H1 (cell line): ENCODE measurements around the gene LRRC74A. TPM values are rescaled to one million over a fixed set of nuclear protein-coding genes. Genes with fewer than 3 reads are reported as not detected.

Experiments used
- CTCF ChIA-PET: fragments of 300-600 bp; sonication (Branson Sonifier 250); formaldehyde crosslinking; loops from one replicate; lab custom pipeline; 2021; ENCODE audit not compliant: partially characterized antibody; lab: Charles Lee
- POLR2A ChIA-PET: fragments of 300-600 bp; sonication (Branson Sonifier 250); formaldehyde crosslinking; loops from one replicate; lab custom pipeline; 2021; ENCODE audit warnings: inconsistent platforms; ENCODE audit not compliant: partially characterized antibody; lab: Charles Lee
- DNase-seq, 2 experiments: peaks; one replicate each; pipeline versions ENCODE4 v3.0.0 to v3.0.0-alpha.2; 2010 to 2022; ENCODE audit warnings: low spot score in 2 of 2, low read depth in 1 of 2, mixed read lengths in 1 of 2
- FAIRE-seq: peaks from 2 replicates; lab custom pipeline; 2011; peaks lifted over from hg19 to GRCh38; lab: Jason Lieb, UNC
- H2AFZ ChIP-seq: 2 replicates; pipeline ENCODE4 v1.8.1; 2012; ENCODE audit warnings: low read length, inconsistent platforms
- H2AK5ac ChIP-seq: 2 replicates; pipeline ENCODE4 v1.6.1; 2013; ENCODE audit warnings: low read depth, low read length
- H2BK120ac ChIP-seq: replicated peaks from 2 replicates; pipeline ENCODE3; 2013; ENCODE audit warnings: low read depth, low read length, inconsistent platforms
- H2BK12ac ChIP-seq: 2 replicates; pipeline ENCODE4 v1.6.1; 2013; ENCODE audit warnings: low read depth, low read length
- H2BK15ac ChIP-seq: 2 replicates; pipeline ENCODE4 v1.6.1; 2013; ENCODE audit warnings: low read length
- H2BK20ac ChIP-seq: 2 replicates; pipeline ENCODE4 v1.6.1; 2013; ENCODE audit warnings: low read length
- H2BK5ac ChIP-seq: 2 replicates; pipeline ENCODE4 v1.6.1; 2013; ENCODE audit warnings: low read depth, low read length
- H3K14ac ChIP-seq: 2 replicates; pipeline ENCODE4 v1.6.1; 2013; ENCODE audit warnings: inconsistent platforms; ENCODE audit not compliant: insufficient read length
- H3K18ac ChIP-seq: 2 replicates; pipeline ENCODE4 v1.6.1; 2013; ENCODE audit warnings: low read length; ENCODE audit errors: extremely low read depth
- H3K23ac ChIP-seq: 2 replicates; pipeline ENCODE4 v1.6.1; 2013; ENCODE audit warnings: inconsistent platforms; ENCODE audit not compliant: insufficient read length
- H3K23me2 ChIP-seq: 2 replicates; pipeline ENCODE4 v1.6.1; 2013; ENCODE audit warnings: low read depth, low read length
- H3K27ac ChIP-seq: 2 replicates; pipeline ENCODE4 v1.6.1; 2011; ENCODE audit warnings: low read depth, low read length, inconsistent platforms
- H3K27me3 ChIP-seq, 4 experiments: replicated peaks in 1 of 4; 1 replicate in 1 of 4; 2 replicates in 3 of 4; pipeline versions ENCODE4 v1.6.1 to v1.8.1; 2011 to 2013; ENCODE audit warnings: low read length in 3 of 4, mild to moderate bottlenecking in 3 of 4, inconsistent platforms in 2 of 4, mixed read lengths in 2 of 4, moderate library complexity in 1 of 4; ENCODE audit not compliant: control insufficient read depth in 3 of 4, insufficient read depth in 3 of 4; ENCODE audit errors: extremely low read depth in 1 of 4
- H3K36me3 ChIP-seq, 4 experiments: 2 replicates each; pipeline versions ENCODE4 v1.6.1 to v1.8.1; 2011 to 2013; ENCODE audit warnings: mild to moderate bottlenecking in 4 of 4, low read length in 3 of 4, moderate library complexity in 2 of 4, control low read depth in 1 of 4, inconsistent platforms in 1 of 4; ENCODE audit not compliant: insufficient read depth in 4 of 4, control insufficient read depth in 2 of 4
- H3K4ac ChIP-seq: replicated peaks from 2 replicates; pipeline ENCODE3; 2013; ENCODE audit warnings: low read length, low read depth, mixed read lengths, inconsistent platforms; ENCODE audit not compliant: insufficient read length
- H3K4me1 ChIP-seq, 4 experiments: replicated peaks in 1 of 4; 1 replicate in 1 of 4; 2 replicates in 3 of 4; pipeline versions ENCODE4 v1.6.1 to v1.8.1; 2011 to 2013; ENCODE audit warnings: low read length in 3 of 4, inconsistent platforms in 2 of 4, mixed read lengths in 1 of 4; ENCODE audit not compliant: insufficient read depth in 4 of 4, control insufficient read depth in 3 of 4
- H3K4me2 ChIP-seq, 2 experiments: 2 replicates each; pipeline versions ENCODE4 v1.6.1 to v1.8.1; 2011 to 2013; ENCODE audit warnings: low read depth in 2 of 2, low read length in 2 of 2, control low read depth in 1 of 2, inconsistent platforms in 1 of 2, mild to moderate bottlenecking in 1 of 2; ENCODE audit not compliant: insufficient read depth in 1 of 2
- H3K4me3 ChIP-seq, 4 experiments: fragments of 200-600, 300-600 bp in 1 of 4; sonication (generic), shearing (Covaris generic), sonication (Bioruptor Twin) in 1 of 4; 2 replicates each; pipeline versions ENCODE4 v1.5.1 to v1.8.1; 2011 to 2016; ENCODE audit warnings: low read length in 4 of 4, low read depth in 3 of 4, control low read depth in 2 of 4, inconsistent platforms in 2 of 4, mild to moderate bottlenecking in 2 of 4, mixed read lengths in 1 of 4, moderate library complexity in 1 of 4; ENCODE audit not compliant: insufficient read depth in 2 of 4; ENCODE audit errors: extremely low read depth in 1 of 4
- H3K56ac ChIP-seq: replicated peaks from 2 replicates; pipeline ENCODE3; 2013; ENCODE audit warnings: low read depth, mild to moderate bottlenecking, mixed read lengths, low read length, inconsistent platforms; ENCODE audit not compliant: insufficient read length
- H3K79me1 ChIP-seq: 2 replicates; pipeline ENCODE4 v1.6.1; 2013; ENCODE audit warnings: low read depth, low read length, control low read depth
- H3K79me2 ChIP-seq, 2 experiments: 2 replicates each; pipeline versions ENCODE4 v1.6.1 to v1.8.1; 2012 to 2013; ENCODE audit warnings: low read length in 2 of 2, mild to moderate bottlenecking in 2 of 2, inconsistent platforms in 1 of 2; ENCODE audit not compliant: insufficient read depth in 2 of 2, control insufficient read depth in 1 of 2
- H3K9ac ChIP-seq, 4 experiments: replicated peaks in 1 of 4; 1 replicate in 1 of 4; 2 replicates in 3 of 4; pipeline versions ENCODE4 v1.6.1 to v1.8.1; 2011 to 2013; ENCODE audit warnings: low read depth in 3 of 4, low read length in 3 of 4, control low read depth in 2 of 4, mild to moderate bottlenecking in 2 of 4, moderate library complexity in 2 of 4, inconsistent platforms in 1 of 4; ENCODE audit errors: extremely low read depth in 1 of 4
- H3K9me3 ChIP-seq, 2 experiments: 2 replicates each; pipeline versions ENCODE4 v1.6.1 to v1.8.1; 2012 to 2013; ENCODE audit warnings: mild to moderate bottlenecking in 2 of 2, moderate library complexity in 2 of 2, control low read depth in 1 of 2, inconsistent platforms in 1 of 2, low read depth in 1 of 2, low read length in 1 of 2, mixed read lengths in 1 of 2; ENCODE audit not compliant: insufficient read depth in 2 of 2
- H4K20me1 ChIP-seq, 2 experiments: replicated peaks in 1 of 2; 2 replicates each; pipeline versions ENCODE3 to v1.8.1; 2011 to 2013; ENCODE audit warnings: inconsistent platforms in 2 of 2, low read length in 2 of 2, mild to moderate bottlenecking in 1 of 2; ENCODE audit not compliant: insufficient read depth in 2 of 2, control insufficient read depth in 1 of 2
- H4K5ac ChIP-seq: 2 replicates; pipeline ENCODE4 v1.6.1; 2013; ENCODE audit warnings: low read length, low read depth, mixed read lengths, inconsistent platforms; ENCODE audit not compliant: insufficient read length
- H4K8ac ChIP-seq: 2 replicates; pipeline ENCODE4 v1.8.0; 2013; ENCODE audit warnings: mild to moderate bottlenecking, moderate library complexity, low read length, inconsistent platforms; ENCODE audit not compliant: insufficient read depth; ENCODE audit errors: extremely low read depth
- H4K91ac ChIP-seq: replicated peaks from 2 replicates; pipeline ENCODE3; 2013; ENCODE audit warnings: low read length, mixed read lengths, inconsistent platforms; ENCODE audit not compliant: insufficient read length
- ATF3 ChIP-seq: IDR thresholded peaks from 2 replicates; pipeline ENCODE4 v1.6.1; 2011; ENCODE audit warnings: low read depth, mild to moderate bottlenecking, low read length; ENCODE audit not compliant: insufficient read depth
- E2F6 ChIP-seq: IDR thresholded peaks from 2 replicates; pipeline ENCODE4 v1.6.1; 2012; ENCODE audit warnings: inconsistent platforms
- FOSL1 ChIP-seq: IDR thresholded peaks from 2 replicates; pipeline ENCODE4 v1.6.1; 2011; ENCODE audit warnings: mild to moderate bottlenecking, low read depth, low read length, moderate library complexity; ENCODE audit not compliant: insufficient read depth
- JUN ChIP-seq: IDR thresholded peaks from 2 replicates; pipeline ENCODE4 v1.6.1; 2011; ENCODE audit warnings: low read depth, mild to moderate bottlenecking, improper control_type of control experiment, low read length
- PHF8 ChIP-seq: fragments of 200-600 bp; sonication (generic); conservative IDR thresholded peaks from 2 replicates; pipeline ENCODE4 v1.7.1; 2012; ENCODE audit warnings: low read depth, mild to moderate bottlenecking, inconsistent platforms, low read length, moderate library complexity
- POLR2AphosphoS5 ChIP-seq: IDR thresholded peaks from 2 replicates; pipeline ENCODE4 v1.6.1; 2011; ENCODE audit warnings: low read depth, low read length
- POU5F1 ChIP-seq: IDR thresholded peaks from 2 replicates; pipeline ENCODE4 v1.6.1; 2011; ENCODE audit warnings: low read depth, mild to moderate bottlenecking, low read length, moderate library complexity
- RBBP5 ChIP-seq: IDR thresholded peaks from 2 replicates; pipeline ENCODE4 v1.7.1; 2012; ENCODE audit warnings: low read depth, mild to moderate bottlenecking, inconsistent platforms, low read length, moderate library complexity, borderline replicate concordance
- SAP30 ChIP-seq: fragments of 300-600 bp; sonication (generic); IDR thresholded peaks from 2 replicates; pipeline ENCODE4 v1.7.1; 2012; ENCODE audit warnings: low read length, moderate library complexity, mild to moderate bottlenecking, inconsistent platforms; ENCODE audit not compliant: insufficient read depth, insufficient replicate concordance
- SUZ12 ChIP-seq: fragments of 200-600 bp; sonication (generic); IDR thresholded peaks from 2 replicates; pipeline ENCODE4 v1.6.1; 2012; ENCODE audit warnings: mild to moderate bottlenecking, inconsistent platforms, low read length, moderate library complexity, mixed read lengths
- TCF12 ChIP-seq: IDR thresholded peaks from 2 replicates; pipeline ENCODE4 v1.6.1; 2011; ENCODE audit warnings: low read depth, mild to moderate bottlenecking, low read length
- WGBS, 2 experiments: shearing (Covaris generic) in 1 of 2; methylation state at CpG; one replicate each; pipeline versions ENCODE4 v1.1.6 to v1.1.7; 2013 to 2015; ENCODE audit warnings: low lambda C conversion rate in 2 of 2, mixed read lengths in 2 of 2, inconsistent platforms in 1 of 2, low coverage in 1 of 2, missing lambda C conversion rate in 1 of 2; ENCODE audit not compliant: insufficient replicate concordance in 2 of 2, insufficient coverage in 1 of 2, insufficient read length in 1 of 2; ENCODE audit errors: extremely low coverage in 1 of 2, missing lambda C conversion rate in 1 of 2; 5-methylcytosine and 5-hydroxymethylcytosine counted together
- polyA plus RNA-seq, 7 experiments: library from polyadenylated mRNA; depleted of rRNA in 3 of 7; stranded (reverse) in 5 of 7; unstranded in 2 of 7; fragments of >200 nt in 5 of 7; fragments of 200-250 nt in 2 of 7; gene quantifications; 1 replicate in 5 of 7; 2 replicates in 1 of 7; 4 replicates in 1 of 7; pipeline versions ENCODE4 v1.2.1 to v1.2.3, GENCODE V29; 2011 to 2013; ENCODE audit warnings: missing spikeins in 2 of 7, mixed read lengths in 2 of 7
- total RNA-seq: library from RNA; stranded (reverse); fragmentation: NEBNext Ultra II Directional; extraction: Animal tissue kit (Norgen Biotek cat#: 25700); gene quantifications from 2 replicates; pipeline ENCODE4 v1.2.1, GENCODE V29; 2021

LRRC74A gene
- total and polyA plus RNA-seq, 2 of the 8 experiments (the other 6 are each of a cell fraction or from before 2014, with no cell fraction given): not detected

- no peak overlapping the region for H3K23ac ChIP-seq
- CTCF ChIA-PET: interaction anchor here (0.9 to 13.7 kb wide), 9 partner anchors 9 to 296 kb away, joined by 3 to 234 read pairs (median 4); partner anchors contain the start of gene VASH1
- POLR2A ChIA-PET: interaction anchor here (0.7 to 3.2 kb wide), 5 partner anchors 9 to 1060 kb away, joined by 3 to 20 read pairs (median 5); no protein-coding TSS in a partner anchor
These were observed 45.8 kb upstream of the LRRC74A start for GRCh38 chr14:76780360-76780759.

More at GRCh38 chr14:76780360-76780759, 45.8 kb upstream of the LRRC74A start:
- 66% methylated on average over 5 of the region's 5 CpGs; no CpG with 5 or more reads in 1 of the 2 experiments for WGBS, 2 experiments
- Histone ChIP-seq H2AFZ (no peak overlapping the region), H2BK20ac (no peak overlapping the region), H2BK5ac (no peak overlapping the region), H3K4me1 (peaks cover 0 to 10% (median 3%) of the 10 kb centered on the region in 4 experiments; a peak in 2 of 7 replicates), H4K8ac (no peak overlapping the region), H2BK12ac (no peak overlapping the region), H4K5ac (no peak overlapping the region), H2AK5ac (no peak overlapping the region), H2BK15ac (no peak overlapping the region), H3K56ac (no peak overlapping the region), H3K4me3 (no peak overlapping the region), H3K4me2 (no peak overlapping the region), H3K18ac (no peak overlapping the region), H3K79me1 (no peaks in the 10 kb centered on the region), H3K9ac (no peak overlapping the region), H3K79me2 (no peaks in the 10 kb centered on the region), H3K27ac (no peak overlapping the region), H4K91ac (no peak overlapping the region), H3K14ac (no peak overlapping the region), H3K4ac (no peak overlapping the region), H4K20me1 (peaks cover 2% of the 10 kb centered on the region in 2 experiments), H2BK120ac (no peak overlapping the region), H3K36me3 (peaks cover 5 to 17% (median 6%) of the 10 kb centered on the region in 4 experiments; a peak in 3 of 8 replicates), H3K9me3 (no peaks in the 10 kb centered on the region), H3K27me3 (no peaks in the 10 kb centered on the region; a peak in 1 of 7 replicates), H3K23me2 (no peaks in the 10 kb centered on the region)
- no peak for FAIRE-seq
- no peak for TF ChIP-seq ATF3
- no peak for TF ChIP-seq POLR2AphosphoS5
- no peak for TF ChIP-seq JUN
- no peak for TF ChIP-seq TCF12
- no peak for TF ChIP-seq E2F6
- no peak for TF ChIP-seq POU5F1
- no peak for TF ChIP-seq SAP30
- TF ChIP-seq RBBP5: no peak
- no peak for TF ChIP-seq PHF8
- no peak for TF ChIP-seq FOSL1
- TF ChIP-seq SUZ12: no peak
- no peak for DNase-seq
